GM08714 (cell line): Measurements from ENCODE around the gene MUC5AC.
"Not testable (repeated sequence)": the region's sequence is repeated elsewhere in the genome, so short reads cannot be mapped to it uniquely, and the experiment has no call there.

Experiments used
- H3K4me3 ChIP-seq: fragments of 200-500 bp; sonication (Bioruptor generic); 2 replicates; pipeline ENCODE4 v1.5.1; 2014; ENCODE audit warnings: mild to moderate bottlenecking, low read length, inconsistent platforms
- ZNF274 ChIP-seq: IDR thresholded peaks from 2 replicates; pipeline ENCODE4 v1.6.1; 2012; ENCODE audit warnings: mild to moderate bottlenecking, low read depth, low read length

MUC5AC gene

DNA sequence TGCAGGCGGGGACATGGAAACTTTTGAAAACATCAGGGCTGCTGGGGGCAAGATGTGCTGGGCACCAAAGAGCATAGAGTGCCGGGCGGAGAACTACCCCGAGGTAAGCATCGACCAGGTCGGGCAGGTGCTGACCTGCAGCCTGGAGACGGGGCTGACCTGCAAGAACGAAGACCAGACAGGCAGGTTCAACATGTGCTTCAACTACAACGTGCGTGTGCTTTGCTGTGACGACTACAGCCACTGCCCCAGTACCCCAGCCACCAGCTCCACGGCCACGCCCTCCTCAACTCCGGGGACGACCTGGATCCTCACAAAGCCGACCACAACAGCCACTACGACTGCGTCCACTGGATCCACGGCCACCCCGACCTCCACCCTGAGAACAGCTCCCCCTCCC is 84.5 kb downstream of the MUC5AC start:
- no peak overlapping the region for H3K4me3 ChIP-seq
- no peak for TF ChIP-seq ZNF274

DNA sequence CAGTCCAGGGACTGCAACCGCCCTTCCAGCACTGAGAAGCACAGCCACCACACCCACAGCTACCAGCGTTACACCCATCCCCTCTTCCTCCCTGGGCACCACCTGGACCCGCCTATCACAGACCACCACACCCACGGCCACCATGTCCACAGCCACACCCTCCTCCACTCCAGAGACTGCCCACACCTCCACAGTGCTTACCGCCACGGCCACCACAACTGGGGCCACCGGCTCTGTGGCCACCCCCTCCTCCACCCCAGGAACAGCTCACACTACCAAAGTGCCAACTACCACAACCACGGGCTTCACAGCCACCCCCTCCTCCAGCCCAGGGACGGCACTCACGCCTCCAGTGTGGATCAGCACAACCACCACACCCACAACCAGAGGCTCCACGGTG is 85.0 kb downstream of the MUC5AC start:
- not testable (repeated sequence) for H3K4me3 ChIP-seq

DNA sequence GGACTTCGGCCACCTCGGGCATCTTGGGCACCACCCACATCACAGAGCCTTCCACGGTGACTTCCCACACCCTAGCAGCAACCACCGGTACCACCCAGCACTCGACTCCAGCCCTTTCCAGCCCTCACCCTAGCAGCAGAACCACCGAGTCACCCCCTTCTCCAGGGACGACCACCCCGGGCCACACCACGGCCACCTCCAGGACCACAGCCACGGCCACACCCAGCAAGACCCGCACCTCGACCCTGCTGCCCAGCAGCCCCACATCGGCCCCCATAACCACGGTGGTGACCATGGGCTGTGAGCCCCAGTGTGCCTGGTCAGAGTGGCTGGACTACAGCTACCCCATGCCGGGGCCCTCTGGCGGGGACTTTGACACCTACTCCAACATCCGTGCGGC is 85.8 kb downstream of the MUC5AC start:
- H3K4me3 ChIP-seq: not testable (repeated sequence)

DNA sequence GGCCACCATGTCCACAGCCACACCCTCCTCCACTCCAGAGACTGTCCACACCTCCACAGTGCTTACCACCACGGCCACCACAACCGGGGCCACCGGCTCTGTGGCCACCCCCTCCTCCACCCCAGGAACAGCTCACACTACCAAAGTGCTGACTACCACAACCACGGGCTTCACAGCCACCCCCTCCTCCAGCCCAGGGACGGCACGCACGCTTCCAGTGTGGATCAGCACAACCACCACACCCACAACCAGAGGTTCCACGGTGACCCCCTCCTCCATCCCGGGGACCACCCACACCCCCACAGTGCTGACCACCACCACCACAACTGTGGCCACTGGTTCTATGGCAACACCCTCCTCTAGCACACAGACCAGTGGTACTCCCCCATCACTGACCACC is 86.8 kb downstream of the MUC5AC start:
- not testable (repeated sequence) for H3K4me3 ChIP-seq

DNA sequence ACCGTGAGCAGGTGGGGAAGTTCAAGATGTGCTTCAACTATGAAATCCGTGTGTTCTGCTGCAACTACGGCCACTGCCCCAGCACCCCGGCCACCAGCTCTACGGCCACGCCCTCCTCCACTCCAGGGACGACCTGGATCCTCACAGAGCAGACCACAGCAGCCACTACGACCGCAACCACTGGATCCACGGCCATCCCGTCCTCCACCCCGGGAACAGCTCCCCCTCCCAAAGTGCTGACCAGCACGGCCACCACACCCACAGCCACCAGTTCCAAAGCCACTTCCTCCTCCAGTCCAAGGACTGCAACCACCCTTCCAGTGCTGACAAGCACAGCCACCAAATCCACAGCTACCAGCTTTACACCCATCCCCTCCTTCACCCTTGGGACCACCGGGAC is 88.0 kb downstream of the MUC5AC start:
- not testable (repeated sequence) for H3K4me3 ChIP-seq

DNA sequence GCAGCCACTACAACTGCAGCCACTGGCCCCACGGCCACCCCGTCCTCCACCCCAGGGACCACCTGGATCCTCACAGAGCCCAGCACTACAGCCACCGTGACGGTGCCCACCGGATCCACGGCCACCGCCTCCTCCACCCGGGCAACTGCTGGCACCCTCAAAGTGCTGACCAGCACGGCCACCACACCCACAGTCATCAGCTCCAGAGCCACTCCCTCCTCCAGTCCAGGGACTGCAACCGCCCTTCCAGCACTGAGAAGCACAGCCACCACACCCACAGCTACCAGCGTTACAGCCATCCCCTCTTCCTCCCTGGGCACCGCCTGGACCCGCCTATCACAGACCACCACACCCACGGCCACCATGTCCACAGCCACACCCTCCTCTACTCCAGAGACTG is 88.5 kb downstream of the MUC5AC start:
- H3K4me3 ChIP-seq: not testable (repeated sequence)

DNA sequence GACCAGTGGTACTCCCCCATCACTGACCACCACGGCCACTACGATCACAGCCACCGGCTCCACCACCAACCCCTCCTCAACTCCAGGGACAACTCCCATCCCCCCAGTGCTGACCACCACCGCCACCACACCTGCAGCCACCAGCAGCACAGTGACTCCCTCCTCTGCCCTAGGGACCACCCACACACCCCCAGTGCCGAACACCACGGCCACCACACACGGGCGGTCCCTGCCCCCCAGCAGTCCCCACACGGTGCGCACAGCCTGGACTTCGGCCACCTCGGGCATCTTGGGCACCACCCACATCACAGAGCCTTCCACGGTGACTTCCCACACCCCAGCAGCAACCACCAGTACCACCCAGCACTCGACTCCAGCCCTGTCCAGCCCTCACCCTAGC is 89.3 kb downstream of the MUC5AC start:
- H3K4me3 ChIP-seq: not testable (repeated sequence)

DNA sequence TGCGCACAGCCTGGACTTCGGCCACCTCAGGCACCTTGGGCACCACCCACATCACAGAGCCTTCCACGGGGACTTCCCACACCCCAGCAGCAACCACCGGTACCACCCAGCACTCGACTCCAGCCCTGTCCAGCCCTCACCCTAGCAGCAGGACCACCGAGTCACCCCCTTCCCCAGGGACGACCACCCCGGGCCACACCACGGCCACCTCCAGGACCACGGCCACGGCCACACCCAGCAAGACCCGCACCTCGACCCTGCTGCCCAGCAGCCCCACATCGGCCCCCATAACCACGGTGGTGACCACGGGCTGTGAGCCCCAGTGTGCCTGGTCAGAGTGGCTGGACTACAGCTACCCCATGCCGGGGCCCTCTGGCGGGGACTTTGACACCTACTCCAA is 91.2 kb downstream of the MUC5AC start:
- H3K4me3 ChIP-seq: not testable (repeated sequence)

DNA sequence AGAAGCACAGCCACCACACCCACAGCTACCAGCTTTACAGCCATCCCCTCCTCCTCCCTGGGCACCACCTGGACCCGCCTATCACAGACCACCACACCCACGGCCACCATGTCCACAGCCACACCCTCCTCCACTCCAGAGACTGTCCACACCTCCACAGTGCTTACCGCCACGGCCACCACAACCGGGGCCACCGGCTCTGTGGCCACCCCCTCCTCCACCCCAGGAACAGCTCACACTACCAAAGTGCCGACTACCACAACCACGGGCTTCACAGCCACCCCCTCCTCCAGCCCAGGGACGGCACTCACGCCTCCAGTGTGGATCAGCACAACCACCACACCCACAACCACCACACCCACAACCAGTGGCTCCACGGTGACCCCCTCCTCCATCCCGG is 92.7 kb downstream of the MUC5AC start:
- not testable (repeated sequence) for H3K4me3 ChIP-seq
